HG02981 (cell line): ENCODE results near the gene KAZALD1.
A peak's percentile ranks its signal among the peaks of the same experiment; 100 is the strongest.

Experiments used
- ATAC-seq: cut with Tn5 transposase; IDR thresholded peaks from one replicate; pipeline ENCODE4 v1.9.1; 2021; ENCODE audit warnings: mild to moderate bottlenecking, moderate library complexity; ENCODE audit not compliant: unreplicated experiment

The KAZALD1 gene

DNA sequence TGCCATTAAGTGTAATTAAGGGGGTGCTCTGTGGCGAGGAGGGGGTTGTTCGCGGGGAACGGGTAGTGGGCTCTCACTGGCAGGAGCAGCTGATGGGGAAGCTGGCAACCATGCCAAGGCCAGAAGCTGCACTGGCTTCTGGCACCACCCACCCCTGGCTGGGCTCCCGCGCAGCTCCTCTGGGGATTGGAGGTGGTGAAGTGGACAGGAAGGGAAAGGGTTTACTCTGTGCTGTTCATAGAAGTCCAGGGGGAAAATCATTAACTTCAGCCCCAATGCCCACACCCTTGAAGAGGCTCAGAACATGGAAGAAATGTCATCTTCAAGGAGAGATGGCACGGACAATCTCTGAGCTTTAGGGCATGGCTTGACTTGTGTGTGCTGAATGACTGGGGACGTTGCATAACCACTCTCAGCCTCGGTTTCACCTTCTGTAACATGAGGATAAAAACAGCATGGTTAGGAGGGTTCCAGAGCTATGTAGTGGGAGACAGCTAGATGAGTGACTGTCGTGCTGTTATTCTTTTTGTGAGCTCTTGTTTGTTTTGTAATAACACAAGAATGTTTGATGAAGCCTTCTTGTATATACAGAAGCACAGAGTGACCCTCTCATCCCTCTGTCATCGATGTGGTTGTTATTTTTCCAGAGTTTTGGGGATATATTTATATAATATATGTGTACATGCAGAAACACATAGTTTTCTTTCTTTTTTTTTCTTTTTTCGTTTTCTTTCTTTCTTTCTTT is 29.9 kb downstream of the KAZALD1 start:
- ATAC-seq: no peak

DNA sequence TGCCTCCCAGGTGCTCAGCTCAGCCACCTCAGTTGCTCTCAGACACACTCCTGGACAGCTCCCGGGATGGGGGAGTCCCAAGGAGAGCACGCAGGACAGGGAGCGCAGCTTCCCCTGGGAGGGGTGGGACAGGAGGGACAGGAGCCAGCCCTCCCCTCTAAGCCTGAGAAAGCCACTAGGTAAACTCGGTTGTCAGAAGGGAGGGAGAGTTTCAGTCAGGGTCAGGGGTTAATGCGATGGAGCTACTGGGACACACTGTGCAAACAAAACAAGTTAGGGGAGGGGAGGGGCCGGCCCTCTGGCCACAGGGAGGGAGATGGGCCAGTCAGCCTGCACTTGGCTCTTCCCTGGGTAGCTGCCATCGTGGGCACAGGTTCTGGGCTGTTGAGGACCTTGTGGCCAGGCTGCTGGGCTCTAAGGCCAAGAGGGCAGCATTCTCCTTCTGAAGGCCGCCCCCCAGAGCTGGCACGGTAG is 31.1 kb downstream of the KAZALD1 start:
- ATAC-seq: no peak

DNA sequence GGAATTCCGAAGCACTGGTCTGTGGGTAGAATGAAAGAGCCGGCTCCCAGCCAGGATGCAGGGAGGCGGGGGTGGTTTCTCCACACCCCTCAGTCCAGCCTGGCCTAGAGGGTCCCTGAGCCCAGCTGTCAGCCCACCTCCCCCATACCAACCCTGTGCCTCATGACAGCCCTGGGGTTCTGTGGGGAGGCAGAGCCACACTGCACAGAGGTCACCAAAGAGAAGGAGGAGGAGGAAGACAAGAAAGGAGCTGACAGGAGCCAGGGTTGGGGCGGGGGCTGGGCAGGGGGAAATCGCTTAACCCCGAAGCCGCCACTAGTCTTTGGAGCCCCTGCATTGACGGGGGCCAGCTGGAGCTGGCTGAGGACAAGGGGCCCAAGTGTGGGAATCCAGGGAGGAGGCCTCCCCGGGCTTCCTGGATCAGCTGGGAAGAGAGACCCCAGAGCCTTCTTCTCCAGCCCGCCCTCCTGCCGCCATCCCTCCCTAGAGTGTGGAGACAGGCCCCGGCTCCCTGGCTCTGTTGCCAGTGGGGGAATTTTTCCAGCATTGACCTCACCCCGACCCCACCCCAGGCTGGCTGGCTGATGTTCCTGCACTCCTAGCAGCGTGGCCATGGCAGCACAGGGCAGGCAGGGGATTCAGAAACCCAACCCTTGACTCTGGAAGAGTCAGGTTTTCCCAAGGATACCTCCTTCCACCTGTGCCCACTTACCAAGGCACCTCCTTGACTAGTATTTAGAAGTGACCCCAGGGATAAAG is 32.5 kb downstream of the KAZALD1 start:
- no peak for ATAC-seq

DNA sequence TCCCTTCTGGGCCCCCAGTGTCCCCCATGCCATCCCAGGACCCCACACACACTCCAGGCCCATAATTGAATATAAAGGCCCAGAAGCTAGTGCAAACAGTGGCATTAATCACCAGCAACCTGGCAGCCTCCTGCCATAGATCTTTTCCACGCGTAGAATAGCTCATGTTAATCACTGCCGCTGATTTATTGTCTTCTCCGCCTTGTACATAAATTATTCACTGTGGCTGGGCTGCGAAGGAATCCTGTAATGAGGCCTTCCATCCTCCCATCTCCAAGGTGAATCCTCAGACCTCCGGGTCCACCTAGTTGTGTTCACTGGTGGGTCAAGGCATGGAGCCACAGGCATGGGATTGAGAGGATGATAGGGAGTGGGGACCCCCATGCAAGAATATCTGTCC is 33.2 kb downstream of the KAZALD1 start:
- no peak for ATAC-seq

DNA sequence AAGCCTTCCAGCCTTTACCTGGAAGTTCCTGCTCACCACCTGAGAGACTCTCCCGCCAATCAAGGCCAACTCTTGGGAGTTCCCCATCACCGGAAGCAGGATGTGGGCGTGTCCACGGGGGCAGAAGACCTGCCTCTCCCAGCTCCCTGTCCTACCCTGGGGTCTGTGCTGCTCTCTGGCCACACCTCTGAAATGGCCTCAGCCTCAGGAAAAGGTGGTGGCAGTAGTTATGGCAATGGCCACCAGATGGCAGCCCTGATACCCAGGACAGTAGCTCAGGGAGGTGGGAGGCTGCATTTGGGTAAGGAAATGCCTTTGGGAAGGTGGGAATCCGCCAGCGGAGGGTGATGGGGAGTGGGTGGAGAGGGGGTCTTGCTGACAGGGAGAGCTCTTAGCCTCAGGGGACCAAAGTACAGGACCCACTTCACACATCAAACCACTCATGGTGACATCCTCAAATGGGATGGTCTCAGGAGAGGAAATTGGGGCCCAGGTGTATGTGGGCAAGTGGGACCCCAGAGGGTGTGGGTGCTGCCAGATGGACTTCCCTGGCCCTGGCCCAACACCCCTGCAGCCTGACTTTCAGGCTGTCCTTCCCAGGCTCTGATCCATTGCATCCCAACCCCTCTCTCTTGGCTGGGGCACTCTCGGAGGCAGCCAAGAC is 33.9 kb downstream of the KAZALD1 start:
- peak; percentile 74 for ATAC-seq

DNA sequence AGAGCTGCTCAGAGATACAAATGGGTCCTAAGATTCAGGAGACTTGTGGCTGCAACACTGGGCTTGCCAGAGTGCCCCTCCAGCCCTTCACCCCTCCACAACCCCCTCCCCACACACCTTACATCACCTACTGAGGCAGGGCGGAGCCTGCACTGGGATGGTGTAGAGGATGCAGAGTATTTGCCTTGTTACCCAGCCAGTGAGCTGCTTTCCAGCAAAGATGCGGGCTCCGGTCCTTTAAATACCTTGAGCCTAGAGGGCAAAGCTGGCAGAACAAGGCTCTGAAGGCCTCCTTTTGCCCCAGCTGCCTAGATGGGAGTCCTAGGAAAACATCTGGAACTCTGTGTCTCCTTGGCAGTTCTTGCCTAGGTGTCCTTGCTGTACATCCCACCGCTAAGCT is 34.6 kb downstream of the KAZALD1 start:
- ATAC-seq: no peak

DNA sequence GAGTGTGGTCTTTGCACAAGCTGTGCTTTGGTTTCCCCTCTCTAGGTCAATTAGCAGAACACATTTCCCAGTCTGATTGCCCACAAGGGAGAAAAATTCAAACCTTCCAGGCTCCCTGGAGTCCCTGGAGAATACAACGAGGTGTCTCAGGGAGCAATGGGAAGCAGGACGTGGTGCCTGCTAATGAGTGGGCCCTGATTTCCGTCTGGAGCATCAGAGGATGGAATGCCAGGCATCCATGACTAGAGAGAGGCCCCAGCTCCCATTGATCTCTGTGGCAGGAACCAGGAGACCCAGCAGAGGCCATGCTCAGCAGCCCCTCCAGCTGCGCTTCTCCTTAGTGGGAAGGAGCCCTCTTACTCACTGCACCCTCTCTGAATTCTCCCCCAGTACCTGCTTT is 36.1 kb downstream of the KAZALD1 start:
- no peak for ATAC-seq

DNA sequence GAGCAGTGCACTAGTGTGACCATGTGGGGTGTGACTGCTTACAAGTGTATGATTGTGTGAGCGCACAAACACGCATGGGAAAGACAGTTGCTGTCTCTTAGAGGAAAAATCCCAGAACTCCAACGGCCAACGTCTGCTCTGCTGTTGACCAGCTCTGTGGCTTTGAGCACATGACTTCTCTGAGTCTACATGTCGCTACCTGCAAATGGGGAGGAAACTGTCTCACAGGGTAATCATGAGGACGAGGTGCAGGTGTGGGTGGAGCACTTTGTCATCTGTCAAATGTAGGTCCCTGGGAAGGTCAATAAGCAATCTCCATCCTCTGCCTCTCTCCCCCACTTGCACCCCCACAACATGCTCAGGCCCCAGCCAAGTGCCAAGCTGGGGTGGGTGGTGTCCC is 38.1 kb downstream of the KAZALD1 start:
- ATAC-seq: no peak

DNA sequence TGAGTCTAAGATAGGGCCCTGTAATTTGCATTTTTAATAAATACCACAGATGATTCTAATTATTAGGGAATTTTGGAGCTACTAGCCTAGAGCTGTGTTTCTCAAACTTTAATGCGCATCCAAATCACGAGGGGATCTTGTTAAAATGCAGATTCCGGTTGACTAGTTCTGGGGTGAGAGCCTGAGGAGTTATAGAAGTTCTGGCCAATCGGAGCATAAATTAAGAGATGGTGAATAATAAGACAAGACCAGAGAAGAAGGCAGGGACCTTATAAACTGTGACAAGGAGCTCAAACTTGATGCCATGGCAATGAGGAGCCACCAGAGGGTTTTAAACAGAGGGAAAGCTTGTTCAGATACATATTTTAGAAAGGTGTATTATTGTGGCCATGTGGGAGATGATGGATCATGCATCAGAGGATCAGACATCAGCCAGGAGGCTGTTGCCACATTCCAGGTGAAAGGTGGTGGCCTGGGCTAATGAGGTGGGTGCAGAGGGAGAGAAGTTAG is 39.6 kb downstream of the KAZALD1 start:
- no peak for ATAC-seq

DNA sequence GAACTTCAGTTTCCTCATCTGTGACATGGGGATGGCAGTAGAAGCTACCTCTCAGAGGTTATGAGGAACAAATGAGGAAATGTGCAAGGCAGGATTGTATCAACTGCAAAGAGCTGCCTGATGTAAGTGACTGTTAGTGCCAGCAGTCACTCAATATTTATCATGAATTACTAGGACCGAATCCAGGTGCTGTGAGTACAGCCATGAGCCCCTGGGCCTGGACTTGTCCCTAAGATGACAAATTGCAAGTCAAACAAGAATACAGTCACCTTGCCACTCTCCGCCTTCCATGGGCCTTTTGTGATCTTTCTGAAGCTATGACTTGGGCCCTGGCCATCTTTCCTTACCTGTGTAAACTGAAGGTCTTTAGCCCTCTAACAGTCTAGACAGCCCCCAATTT is 41.6 kb downstream of the KAZALD1 start:
- no peak for ATAC-seq

DNA sequence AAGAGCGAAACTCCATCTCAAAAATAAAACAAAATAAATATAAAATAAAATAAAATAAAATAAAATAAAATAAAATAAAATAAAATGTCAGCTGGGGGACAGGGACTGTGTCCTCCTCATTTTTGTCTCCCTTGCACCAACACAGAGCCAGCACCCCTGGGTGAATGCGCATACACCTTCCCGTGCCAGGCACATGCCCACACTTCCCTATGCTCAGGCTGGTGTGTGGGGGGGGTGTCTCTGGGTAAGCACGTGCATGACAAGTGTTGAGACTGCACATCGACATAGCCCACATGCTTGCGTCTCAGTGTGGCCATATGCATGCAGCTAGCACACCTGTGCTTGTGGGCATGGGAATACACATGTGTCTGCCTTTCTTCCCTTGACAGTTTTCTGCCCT is 44.6 kb downstream of the KAZALD1 start:
- ATAC-seq: no peak

DNA sequence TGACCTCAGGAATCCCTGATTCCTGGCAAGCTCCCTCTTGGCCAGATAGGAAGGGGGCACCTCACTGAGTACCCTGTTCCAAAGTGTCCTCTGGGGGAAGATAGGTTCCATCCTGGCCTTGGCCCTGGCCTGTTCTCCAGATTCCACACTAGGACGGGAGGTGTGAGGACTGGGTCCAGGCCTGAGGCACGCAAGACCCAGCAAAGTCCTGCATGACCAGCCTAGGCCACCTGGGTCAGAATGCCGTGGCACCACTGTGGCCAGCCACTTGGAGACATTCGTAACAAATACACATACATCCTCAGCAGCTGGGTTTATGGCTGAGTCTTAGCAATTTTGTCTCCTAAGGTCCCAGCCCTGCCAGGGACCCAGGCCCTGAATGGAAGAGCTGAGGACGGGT is 46.0 kb downstream of the KAZALD1 start:
- no peak for ATAC-seq

DNA sequence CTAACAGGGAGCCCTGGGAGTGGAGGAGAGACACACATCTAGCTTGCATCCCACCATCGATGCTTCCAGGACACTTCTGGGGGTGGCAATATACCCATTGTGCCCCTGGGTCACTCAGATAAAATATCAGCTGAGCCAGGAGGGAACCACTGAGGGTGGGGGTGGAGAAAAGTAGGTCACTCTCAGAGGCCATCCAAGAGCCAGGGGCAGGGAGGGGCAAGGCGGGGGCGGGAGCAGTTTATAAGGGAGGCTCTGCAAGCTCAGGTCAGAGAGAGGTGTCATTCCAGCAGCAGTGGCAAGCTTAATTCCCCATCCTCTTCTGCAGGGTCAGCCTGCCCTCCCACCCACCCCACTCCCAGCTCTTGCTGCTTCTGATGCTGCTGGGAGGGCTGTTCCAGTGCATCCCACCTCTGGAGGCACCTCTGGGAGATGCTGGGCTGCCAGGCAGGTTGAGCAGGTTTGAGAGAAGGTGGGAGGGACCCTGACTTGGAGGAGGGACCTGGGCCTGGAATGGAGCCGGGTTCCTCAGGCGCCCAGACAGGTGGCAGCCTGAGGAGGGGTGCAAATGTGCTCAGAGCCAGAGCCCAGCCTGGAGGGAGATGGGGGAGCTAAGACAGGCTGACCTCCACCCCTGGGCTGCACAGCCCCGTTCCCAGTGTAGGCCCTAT is 49.2 kb downstream of the KAZALD1 start:
- ATAC-seq: no peak

DNA sequence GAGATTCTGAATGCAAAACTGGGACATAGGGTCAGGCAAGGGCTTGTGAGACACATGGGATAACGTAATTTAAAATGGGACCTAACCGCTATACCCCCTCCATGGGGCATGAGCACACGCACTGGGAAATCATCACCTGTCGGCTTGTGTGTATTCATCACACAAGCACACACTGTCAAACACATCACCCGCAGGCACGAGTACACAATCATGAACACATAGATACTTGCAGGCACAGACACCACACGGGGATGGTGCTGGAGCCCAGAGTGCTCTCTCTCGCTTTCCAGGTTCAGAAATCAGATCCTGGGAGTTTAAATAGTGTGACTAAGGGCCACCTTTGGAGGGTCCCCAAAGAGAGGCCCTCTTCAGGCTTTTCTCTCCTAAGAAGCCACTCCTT is 49.8 kb downstream of the KAZALD1 start:
- no peak for ATAC-seq

DNA sequence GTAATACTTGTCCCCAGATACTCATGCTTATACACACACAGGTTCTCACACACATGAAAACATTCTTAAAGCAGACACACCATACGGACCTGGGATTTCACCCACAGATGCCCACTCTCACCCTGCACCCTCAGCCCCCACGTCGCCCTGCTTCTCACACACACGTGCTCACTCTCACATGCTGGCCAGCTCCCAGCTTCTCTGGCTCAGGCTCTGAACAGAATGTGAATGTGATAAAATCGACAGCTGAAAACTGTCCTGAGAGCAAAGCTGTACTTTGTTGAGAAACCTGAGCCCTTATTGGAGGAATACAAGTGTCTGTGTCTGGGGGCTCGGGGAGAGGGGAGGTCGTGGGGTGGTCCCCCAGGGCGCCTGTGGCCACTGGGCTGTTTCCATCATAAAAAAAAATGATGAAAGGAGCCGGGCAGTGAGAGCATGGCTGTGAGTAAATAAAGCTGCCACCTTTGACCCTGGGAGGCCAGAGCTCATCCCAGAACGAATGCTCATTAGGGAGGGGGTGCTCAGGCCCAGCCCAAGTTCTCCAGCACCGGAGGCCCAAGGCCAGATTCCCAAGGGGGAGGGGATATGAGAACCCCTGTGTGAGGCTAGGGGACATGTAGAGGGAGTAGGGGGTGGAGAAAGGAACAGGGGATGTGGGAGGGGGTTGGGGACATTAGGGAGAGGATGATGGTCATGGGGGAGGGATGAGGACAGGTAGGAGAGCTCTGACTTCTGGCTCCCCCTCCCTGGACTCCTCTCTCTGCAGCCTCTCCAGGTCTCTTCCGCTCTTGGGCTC is 51.2 kb downstream of the KAZALD1 start:
- no peak for ATAC-seq

DNA sequence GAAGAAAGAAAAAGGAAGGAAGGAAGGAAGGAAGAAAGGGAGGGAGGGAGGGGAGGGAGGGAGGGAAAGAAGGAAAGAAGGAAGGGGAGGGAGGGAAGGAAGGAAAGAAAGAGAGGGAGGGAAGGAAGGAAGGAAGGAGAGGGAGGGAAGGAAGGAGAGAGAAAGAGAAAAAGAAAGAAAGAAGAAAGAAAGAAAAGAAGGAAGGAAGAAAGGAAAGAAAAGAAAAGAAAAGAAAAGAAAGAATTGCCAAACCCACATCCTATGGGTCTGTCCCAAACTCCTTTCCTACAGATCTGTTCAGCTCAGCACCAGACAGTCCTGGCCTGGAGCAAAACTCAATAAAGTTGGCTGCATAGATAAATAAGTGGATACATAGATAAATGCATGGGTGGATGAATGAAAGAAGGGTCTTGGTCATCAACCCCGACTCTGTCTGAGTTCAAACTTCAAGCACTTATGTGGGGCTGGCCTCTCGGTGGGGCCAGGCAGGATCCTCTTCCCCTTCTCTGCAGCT is 52.2 kb downstream of the KAZALD1 start:
- ATAC-seq: no peak

DNA sequence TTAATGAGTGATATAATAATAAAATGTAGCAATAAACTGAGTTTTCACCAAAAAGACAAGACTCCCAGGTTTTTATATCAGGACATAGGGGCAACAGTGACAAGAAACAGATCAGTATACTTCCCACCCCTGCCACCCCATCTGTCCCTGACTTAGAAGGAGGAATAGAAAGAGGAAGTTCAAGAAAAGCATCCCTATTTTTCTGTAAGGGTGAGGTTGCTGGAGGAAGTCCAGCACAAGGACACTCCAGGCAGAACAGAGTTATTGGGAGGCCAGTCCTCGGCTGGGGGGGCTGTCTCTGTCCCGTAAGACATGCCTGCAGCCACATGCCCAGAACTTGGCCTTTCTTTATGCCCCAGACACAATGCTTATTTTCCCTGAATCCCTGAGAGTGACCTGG is 52.9 kb downstream of the KAZALD1 start:
- no peak for ATAC-seq
